GM18499 (cell line): ENCODE data around the gene DPP10.

Experiments
- ATAC-seq: cut with Tn5 transposase; IDR thresholded peaks from one replicate; pipeline ENCODE4 v1.9.1; 2021; ENCODE audit warnings: moderate number of reproducible peaks; ENCODE audit not compliant: insufficient read depth, unreplicated experiment

DPP10 gene

DNA sequence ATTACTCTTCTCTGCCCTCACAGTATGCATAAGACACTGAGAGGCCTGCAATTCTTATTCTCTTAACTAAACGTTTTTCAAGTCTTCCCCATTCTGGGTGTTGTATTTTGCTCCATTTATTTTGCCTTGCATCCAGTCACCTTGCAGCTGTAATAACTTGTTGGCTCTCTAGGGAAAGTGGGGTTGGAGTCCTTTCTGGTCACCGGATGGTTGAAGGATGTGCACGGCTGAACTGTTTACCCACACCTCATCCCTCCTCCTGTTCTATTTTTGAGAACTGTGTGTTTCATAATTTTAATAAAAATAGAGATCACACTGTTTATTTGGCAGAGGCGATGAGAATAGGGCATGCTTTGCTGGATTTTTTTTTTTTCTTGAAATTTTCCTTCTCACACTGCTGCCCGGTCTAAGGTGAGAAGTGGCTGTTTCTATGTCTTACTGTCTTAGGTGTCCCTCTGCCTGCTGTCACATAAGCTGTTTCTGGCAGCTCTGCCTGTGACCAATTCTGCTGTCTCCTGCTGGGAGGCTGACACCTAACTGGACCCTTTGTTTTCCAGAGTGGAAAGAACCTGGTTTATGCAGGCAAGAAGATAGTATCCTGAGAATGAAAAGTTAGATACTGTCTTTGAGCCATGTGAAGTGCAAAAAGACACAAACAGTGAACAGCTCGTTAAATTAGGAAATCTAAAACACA lies 342.6 kb downstream of the DPP10 start:
- no peak for ATAC-seq

DNA sequence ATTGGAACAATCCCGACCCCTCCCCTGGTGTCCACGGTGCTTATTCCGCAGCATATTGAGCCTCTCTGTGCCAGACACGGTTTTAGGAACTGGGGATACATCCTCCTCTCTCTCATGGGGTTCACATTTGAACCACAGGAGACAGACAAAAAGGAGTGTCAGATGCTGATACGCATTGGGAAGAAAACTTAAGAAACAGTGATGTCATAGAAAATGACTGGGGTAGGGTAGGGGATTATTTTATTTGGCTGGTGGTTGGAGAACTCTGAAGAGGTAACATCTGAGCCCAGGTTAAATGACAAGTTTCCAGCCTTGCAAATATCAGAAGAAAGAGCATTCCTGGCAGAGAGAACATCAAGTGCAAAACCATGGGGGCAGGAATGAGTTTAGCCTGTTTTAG lies 344.5 kb downstream of the DPP10 start:
- ATAC-seq = no peak

DNA sequence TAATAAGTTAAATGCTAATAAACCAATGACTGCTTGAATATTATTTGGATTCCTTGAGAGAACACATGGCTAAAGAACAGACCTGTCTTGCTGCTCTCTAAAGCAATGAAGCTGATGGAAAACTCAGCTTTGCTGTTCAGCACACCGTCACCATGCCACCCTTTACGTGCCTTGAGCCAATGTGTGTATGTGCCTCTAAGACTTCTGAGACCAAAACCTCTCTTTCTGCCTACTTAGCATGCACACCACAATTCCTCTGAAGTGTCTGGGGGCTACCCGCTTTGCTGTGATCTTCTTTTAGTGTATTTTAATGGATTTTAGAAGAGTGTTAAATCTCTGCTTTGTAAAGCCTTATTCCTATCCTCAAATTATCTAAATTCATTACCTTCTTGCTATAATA lies 345.0 kb downstream of the DPP10 start:
- no peak for ATAC-seq

DNA sequence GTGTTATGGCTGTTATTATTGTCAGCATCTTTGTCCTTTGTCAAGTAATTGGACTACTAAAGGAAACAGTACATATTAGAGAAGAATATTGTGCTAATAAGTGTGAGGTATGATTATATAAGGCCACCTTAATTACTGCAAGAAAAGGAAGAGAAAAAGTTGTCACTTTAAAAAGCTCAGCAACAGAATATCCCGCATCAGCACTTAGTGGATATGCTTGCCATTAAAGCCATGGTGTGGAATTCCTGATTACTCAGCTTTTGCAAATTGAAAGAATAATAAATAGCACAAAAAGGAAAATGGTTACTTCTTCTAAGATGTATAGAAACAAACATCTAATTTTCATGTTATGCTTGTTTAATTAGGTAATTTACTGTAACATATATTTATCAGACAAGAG lies 347.5 kb downstream of the DPP10 start:
- no peak for ATAC-seq

DNA sequence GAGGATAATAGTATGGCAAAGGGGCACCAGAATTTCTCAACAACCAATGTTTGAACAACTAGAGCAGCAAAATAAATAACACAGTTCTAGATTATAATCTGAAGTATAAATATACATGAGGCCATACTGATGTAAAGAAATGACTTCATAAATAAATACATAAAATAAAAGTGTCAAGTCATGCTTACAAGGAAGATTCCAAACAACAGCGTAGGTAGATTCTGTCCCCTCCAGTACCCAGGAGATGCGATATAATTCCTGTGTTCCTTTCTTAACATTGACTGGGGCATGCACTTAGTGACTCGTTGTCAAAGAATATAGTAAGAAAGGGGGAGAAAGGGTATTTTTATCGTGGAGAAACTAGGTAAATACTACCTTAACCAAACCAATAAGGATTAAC lies 355.1 kb downstream of the DPP10 start:
- ATAC-seq = no peak

DNA sequence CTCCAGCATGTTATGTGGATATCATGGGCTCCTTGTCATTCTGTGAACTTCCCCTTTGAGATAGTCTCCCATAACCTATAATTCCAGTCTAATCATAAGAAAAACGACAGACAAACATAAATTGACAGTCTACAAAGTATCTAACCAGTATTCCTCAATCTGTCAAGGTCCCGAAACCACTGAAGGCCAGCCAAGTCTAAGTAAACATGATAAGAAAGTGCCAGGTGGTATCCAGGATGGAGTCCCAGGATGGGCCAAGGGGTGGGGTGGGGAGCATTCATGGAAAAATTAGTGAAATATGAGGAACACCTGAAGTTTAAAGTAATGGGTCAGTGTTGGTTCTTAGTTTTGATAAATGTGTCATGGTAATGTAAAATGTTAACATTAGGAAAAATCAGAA lies 355.5 kb downstream of the DPP10 start:
- ATAC-seq = no peak

DNA sequence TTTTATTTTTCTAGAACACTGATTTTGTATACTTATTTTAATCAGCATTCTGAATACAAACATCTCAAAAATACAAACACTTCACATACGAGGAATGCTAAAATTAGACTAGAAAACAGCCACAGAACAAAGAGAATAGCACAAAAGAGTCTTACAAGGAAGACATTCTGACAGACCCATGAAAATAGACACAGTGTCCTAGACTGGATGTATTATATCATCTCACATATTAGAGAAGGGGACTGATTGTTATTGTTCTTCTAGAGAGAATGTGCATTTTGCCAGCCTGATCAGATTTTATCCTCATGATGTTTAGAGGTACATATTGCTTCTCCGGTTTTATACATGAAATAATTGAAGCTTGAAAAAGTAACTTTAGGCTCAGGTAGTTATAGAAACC lies 357.9 kb downstream of the DPP10 start:
- no peak for ATAC-seq

DNA sequence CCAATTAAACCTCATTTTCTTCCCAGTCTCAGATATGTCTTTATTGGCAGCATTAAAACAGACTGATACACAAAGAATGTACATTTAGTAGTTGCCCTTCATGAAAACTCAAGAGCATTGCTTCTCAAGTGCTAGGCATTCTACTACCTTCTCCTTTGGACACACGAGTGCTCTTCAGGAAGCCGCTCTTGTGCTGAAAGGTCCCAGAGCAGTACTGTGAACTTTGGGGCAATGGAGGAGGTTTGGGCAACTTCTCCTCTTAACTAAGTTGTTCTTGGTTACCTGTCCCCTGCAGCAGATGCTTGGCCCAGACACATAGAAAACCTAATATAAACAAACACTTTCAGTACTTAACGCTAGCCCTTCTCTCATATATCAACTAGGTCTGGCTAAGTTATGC lies 362.8 kb downstream of the DPP10 start:
- no peak for ATAC-seq

DNA sequence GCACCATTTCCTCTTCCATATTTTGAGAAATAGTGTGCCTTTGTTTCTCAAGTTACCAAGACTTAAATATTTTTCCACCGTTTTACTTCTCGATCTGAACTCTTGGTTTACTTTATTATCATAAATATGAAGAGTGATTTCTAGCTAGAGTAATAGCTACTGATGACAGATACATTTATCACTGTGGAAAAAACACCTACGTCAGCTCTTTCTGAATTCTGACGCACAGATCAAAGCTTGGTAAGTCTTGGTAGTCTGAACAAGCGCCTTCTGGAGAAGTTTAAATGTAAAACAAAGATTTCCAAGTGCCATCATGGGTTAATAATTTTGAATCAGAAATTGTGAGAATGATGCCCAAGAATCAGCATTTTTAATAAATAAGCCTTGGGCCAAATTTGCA lies 367.7 kb downstream of the DPP10 start:
- no peak for ATAC-seq

DNA sequence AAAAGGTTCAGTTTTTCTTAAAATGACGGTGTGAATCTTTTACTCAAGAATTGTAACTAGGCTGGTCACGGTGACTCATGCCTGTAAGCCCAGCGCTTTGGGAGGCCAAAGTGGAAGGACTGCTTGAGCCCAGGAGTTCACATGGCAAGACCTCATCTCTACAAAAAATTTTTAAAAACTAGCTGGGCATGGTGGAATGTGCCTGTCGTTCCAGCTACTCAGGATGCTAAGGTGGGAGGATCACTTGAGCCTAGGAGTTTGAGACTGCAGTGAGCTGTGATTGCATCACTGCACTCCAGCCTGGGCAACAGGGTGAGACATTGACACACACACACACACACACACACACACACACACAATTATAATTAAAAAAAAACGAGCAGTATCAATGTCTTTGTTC lies 369.8 kb downstream of the DPP10 start:
- no peak for ATAC-seq

DNA sequence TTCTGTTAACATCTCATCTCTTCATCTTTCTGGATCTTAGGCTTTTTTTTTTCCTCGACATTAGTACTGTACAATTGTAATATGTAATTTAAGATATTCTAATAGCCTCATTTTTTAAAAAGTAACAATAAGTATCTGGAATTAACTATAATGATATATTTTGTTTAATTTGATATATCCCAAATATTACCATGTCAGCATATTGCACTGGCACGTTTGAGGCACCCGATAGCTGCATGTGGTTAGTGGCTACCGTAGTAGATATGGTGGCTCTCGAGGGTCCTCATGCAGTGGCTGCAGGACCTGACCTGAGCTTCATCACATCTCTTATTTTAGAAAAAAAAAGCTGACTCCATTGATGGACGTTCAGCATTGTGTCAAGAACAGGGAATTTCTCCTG lies 371.9 kb downstream of the DPP10 start:
- no peak for ATAC-seq

DNA sequence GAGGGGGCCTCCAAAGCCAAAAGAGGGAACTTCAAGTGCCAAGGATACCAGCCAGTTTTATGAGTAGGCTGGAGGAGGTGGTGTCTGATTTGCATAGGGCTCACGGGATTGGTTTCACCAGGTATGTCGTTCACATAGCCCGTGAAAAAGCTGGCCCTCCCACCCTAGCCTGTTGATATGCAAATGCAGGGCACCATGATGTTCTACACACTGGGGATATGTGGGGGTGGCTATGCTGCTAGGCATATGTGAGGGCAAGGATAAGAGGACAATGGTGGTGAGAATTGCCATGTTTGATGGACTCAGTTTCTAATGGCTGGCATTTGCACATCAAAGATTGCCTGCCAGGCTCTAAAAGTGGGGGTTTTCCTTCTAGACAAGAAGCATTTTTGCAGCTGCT lies 378.6 kb downstream of the DPP10 start:
- ATAC-seq = no peak

DNA sequence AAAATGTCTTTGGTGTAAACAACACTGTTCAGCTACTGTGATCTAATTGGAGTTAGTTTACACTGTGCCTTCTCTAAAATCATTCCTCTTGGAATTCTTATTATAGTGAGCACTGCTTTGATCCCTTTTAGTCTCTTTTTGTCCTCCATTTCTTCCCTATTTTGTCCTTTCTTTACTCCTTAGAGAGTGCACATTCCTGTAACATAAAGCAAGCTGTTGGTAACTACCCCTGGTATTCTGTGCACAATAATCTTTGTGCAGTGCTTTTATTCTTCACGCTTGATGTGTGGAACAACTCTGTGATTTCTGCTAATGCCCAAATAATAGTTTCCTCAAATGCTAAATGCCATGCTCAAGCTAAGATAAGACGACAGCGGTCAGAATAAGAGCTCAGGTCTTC lies 401.5 kb downstream of the DPP10 start:
- ATAC-seq = no peak

DNA sequence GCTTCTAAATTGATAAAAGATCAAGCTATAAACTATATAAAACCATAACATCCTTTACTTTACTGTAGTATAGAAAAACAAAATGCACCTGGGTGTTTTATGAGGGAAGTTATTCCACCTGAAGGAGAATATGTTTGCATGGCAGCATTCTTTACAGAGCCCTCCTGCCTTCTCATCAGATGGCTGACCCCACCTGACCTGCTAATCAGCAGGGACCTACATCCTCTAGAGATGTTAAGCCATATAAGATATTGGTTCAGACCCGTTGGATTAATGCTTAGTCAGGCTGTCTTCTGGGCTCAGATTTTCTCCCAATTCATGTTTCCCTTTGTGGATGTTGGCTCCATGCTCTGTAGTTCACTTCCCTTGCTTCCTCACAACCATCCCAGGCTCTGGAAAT lies 414.8 kb downstream of the DPP10 start:
- ATAC-seq = no peak

DNA sequence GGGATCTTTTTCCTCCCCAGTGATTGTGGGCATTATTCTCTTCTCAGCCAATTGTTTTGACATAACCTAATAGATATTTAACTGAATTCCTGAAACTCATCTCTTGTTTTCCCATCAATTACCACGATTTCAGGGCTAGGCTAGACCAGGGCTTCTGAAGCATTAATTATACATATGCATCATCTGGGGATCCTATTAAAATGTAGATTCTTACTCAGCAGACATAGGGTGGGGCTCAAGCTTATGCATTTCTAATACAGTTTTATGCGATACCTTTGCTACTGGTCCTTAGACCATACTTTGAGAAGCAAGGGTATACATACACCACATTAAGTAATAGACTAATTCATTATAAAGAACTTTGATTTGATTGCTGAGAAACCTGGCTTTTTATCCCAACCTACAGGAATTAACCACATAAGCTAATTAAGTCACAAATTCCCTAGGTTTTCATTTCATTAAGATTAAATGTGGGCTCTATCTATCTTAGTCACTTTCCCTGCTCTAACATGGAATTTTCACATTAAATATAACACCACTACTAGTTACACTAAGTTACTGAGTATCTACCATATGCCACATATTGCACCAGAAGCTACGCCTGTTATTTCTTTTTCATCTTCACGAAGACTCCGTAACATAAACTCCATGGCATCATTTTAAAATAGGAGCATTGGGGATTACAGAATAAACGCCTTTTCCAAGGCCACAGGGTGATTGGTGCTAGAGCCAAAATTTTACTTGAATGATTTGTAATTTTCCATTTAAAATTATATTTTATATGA lies 417.5 kb downstream of the DPP10 start:
- no peak for ATAC-seq

DNA sequence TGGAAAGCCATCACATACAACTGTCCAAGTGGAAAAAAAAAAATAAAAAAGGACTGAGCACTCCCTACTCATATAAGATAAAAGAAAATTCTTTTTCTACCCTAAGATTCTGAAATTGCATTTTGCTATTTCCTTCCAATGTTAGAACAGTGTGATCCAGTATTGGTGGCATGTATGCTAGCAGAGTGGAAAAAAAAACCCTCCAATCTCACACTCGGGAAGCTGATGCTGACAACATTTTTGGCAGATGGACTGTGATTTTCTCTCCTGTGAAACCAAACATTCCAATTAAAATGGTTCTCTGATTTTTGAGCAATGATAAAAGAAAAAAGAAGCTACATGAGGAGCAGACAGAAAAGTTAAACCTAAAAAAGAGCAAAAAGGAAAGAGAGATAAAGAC lies 419.8 kb downstream of the DPP10 start:
- ATAC-seq = no peak

DNA sequence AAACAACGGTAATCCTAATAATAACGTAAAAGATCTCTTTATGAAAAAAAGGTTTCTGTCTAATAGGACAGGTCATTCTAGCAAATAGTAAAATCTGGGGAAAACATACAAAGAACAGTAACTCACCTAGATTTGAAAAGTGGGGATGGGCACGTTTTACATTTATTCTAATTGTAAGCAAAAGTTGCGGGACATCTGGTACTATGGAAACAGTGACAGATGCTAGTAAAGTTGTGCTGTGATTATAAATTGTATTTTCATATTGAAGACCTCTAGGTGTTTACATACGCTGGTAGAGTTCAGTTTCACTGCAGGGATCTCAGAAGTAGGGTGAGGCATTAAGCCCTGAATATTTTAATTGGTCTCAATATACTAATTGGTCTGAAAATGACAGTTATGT lies 422.5 kb downstream of the DPP10 start:
- no peak for ATAC-seq

DNA sequence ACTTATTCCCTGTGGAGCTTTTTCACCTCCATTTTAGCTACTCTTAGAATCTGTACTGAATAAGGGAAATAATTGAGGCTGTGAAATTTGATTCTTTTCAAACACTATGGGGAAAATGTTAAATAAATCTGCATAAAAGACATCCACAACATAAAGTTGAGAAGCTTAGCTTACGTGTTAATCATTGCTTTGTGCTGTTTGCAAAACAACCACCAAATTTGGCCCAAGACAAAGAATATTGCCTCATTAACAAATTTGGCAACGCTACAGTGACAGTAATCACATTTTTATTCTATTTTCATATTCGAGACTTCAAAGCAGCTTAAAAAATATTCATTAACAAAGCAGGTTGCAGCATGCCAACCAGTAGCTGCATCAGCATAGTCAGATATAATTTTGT lies 437.6 kb downstream of the DPP10 start:
- ATAC-seq = no peak

DNA sequence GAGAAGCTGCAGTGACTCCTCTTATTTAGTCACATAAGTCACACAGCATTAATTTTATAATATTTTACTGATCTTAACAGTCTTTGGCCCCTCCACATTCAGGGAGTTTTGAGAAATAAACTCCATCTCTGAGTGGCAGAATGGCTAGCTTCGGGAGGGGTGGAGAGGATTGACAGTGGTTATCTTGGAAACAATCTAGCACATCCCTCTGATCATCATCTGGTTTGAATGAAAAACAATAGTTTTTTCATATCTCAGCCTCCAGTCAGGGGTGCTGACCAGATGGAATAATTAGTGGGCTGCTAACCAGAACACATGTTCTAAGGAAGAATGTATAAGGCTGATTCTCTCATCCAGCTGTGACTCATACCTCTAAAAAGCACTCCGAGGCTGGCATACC lies 477.5 kb downstream of the DPP10 start:
- no peak for ATAC-seq

DNA sequence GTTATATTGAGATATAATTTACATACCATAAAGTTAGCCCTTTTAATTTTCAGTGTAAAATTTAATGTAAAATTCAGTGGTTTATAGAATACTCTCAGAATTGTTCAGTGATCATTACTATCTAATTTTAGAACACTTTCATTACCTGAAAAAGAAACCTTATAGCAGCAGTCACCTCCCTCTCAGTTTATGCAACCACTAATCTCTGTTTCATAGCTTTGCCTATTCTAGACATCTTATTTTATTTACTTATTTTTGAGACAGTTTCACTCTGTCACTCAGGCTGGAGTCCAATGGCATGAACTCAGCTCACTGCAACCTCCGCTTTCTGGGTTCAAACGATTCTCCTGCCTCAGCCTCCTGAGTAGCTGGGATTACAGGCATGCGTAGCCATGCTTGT lies 479.6 kb downstream of the DPP10 start:
- ATAC-seq = no peak

DNA sequence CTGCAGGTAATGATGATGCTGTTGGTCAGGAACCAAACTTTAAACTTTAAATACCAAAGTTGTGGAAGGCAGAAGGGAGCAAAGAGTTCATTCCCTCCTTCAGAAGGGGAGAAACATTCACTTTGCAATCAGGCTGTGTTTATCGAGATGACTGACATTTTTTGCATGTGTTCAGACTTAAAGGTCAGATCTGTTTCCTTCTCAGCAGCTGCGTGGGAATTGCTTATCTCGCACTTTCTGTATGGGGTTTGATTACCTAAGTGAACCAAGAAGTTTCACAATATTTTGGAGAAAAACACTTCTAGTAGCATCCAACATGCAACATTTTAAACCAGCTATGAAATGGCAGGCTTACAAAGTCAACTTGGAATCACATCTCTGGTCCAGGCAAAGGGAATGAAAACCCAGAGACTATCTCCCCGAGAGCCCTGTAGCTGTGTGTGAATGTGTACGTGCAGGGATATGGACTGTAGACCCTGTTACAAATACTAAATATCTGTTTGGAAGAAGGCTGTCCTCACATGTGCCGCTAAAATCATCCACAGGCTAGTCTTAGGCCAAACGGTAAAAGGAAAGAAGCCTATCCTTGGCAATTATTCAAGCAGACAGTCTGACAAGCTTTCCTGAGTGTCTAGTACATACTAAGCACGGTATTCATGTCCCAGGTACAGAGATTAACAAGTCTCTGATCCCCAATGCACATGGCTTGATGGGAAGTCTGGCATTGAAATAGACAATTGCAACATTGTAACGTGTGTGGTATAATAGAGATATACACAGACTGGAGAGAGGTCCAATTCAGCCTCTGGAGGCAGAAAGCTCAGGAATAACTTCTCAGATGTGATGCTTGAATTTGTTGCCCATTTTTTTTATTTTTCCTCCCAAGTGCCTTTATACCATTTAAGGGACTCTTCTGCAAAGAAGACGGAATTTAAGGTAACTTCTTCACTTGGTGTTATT lies 483.1 kb downstream of the DPP10 start:
- ATAC-seq = no peak
